Activated T-cell treated with anti-CD3 and anti-CD28 coated beads, Interleukin-2, amount 50 U/mL, for 24 hours (primary cell): ENCODE measurements around the gene NFATC3.

ENCODE experiments used
- DNase-seq: peaks from one replicate; pipeline ENCODE4 v3.0.0-alpha.2; 2020
- H3K27ac Mint-ChIP-seq: 2 replicates; pipeline ENCODE4 v1.8.0; 2020; ENCODE audit warnings: mild to moderate bottlenecking, mixed read lengths
- H3K27me3 Mint-ChIP-seq: 2 replicates; pipeline ENCODE4 v1.8.0; 2020; ENCODE audit warnings: mixed read lengths
- H3K36me3 Mint-ChIP-seq: 2 replicates; pipeline ENCODE4 v1.8.0; 2020; ENCODE audit warnings: low read depth, mixed read lengths
- H3K4me1 Mint-ChIP-seq: 2 replicates; pipeline ENCODE4 v1.8.0; 2020; ENCODE audit warnings: low read depth, mixed read lengths
- H3K4me3 Mint-ChIP-seq: 2 replicates; pipeline ENCODE4 v1.8.0; 2020; ENCODE audit warnings: mild to moderate bottlenecking, moderate library complexity, mixed read lengths
- H3K9me3 Mint-ChIP-seq: 2 replicates; pipeline ENCODE4 v1.8.0; 2020; ENCODE audit warnings: mixed read lengths

The NFATC3 gene

DNA sequence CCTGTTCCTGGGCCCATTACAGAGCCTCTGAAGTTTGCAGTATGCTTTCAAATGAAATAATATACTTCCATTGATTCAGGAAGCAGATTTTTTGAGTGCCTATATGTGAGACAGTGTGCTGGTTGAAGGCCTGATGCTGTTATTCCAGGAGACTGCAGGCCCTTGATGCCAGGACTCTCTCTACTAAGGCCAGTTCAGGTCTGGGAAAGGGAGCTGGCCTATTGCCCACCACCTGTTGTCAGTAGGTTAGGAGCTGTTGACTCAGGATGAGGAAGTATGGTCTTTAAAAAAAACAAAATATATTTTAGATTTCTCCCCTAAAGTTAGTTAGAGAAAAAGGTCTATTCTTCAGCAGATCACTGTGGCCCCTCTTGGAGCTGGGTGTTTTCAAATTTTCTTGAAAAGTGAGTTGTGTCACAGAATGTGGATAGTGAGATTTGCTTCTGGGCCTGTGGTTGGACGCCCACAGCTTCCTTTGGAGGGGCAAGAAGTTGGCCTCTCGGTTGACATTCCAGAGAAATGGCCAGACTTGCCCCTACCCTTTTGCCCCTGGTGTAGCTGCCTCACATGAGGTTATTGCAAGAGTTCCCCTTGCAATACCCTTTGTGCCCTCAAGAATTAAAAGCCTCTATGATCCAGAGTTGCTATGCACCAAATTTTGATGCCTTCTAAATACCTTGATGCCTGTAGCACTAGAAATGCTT is 142.8 kb downstream of the NFATC3 start:
- peaks cover 61% of the 10 kb centered on the region for H3K36me3 Mint-ChIP-seq
- H3K27ac Mint-ChIP-seq: peak overlapping the region; percentile 90
- DNase-seq: peak; percentile 26
- H3K27me3 Mint-ChIP-seq: no peaks in the 10 kb centered on the region
- no peak overlapping the region for H3K4me3 Mint-ChIP-seq
- no peaks in the 10 kb centered on the region for H3K9me3 Mint-ChIP-seq
- peaks cover 41% of the 10 kb centered on the region for H3K4me1 Mint-ChIP-seq

DNA sequence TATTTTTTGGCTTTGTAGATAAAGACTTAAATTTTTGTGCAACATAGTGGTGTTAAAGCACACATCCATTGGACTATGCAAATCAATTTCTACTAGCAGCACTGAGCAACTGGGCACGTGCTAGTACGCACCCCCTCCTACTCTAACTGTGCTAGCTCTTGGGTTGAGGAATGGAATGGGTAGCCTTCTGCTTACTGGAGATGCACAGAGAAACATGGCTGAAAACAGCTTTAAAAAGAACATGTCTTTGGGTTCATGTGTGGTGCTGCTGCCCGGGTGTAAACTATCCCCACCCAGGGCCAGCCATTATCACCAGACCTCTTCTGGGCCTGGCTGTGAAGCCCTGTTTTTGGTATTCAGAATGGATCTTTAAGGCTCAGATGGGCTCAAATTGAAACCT is 143.5 kb downstream of the NFATC3 start:
- peaks cover 45% of the 10 kb centered on the region for H3K4me1 Mint-ChIP-seq
- no peaks in the 10 kb centered on the region for H3K27me3 Mint-ChIP-seq
- H3K4me3 Mint-ChIP-seq: no peak overlapping the region
- H3K36me3 Mint-ChIP-seq: peaks cover 58% of the 10 kb centered on the region
- no peaks in the 10 kb centered on the region for H3K9me3 Mint-ChIP-seq
- peak; percentile 24 for DNase-seq
- peak overlapping the region; percentile 71 for H3K27ac Mint-ChIP-seq

- no peak overlapping the region for H3K4me3 Mint-ChIP-seq
- H3K9me3 Mint-ChIP-seq: no peaks in the 10 kb centered on the region
- no peaks in the 10 kb centered on the region for H3K27me3 Mint-ChIP-seq
- peak overlapping the region; percentile 71 for H3K27ac Mint-ChIP-seq
- peak; percentile 68 for DNase-seq
- H3K4me1 Mint-ChIP-seq: peaks cover 47% of the 10 kb centered on the region
- peaks cover 56% of the 10 kb centered on the region for H3K36me3 Mint-ChIP-seq
Observed at GRCh38 chr16:68229431-68230175, 144.4 kb downstream of the NFATC3 start.

GRCh38 chr16:68230176-68230571 is 145.0 kb downstream of the NFATC3 start:
- Mint-ChIP-seq H3K4me3 (no peak overlapping the region), H3K4me1 (peaks cover 48% of the 10 kb centered on the region), H3K9me3 (no peaks in the 10 kb centered on the region), H3K36me3 (peaks cover 55% of the 10 kb centered on the region), H3K27me3 (no peaks in the 10 kb centered on the region), H3K27ac (peak overlapping the region; percentile 16)
- peak; percentile 33 for DNase-seq

- no peaks in the 10 kb centered on the region for H3K9me3 Mint-ChIP-seq
- peak; percentile 30 for DNase-seq
- no peaks in the 10 kb centered on the region for H3K27me3 Mint-ChIP-seq
- peaks cover 47% of the 10 kb centered on the region for H3K36me3 Mint-ChIP-seq
- H3K4me3 Mint-ChIP-seq: no peak overlapping the region
- peak overlapping the region; percentile 34 for H3K27ac Mint-ChIP-seq
- peaks cover 41% of the 10 kb centered on the region for H3K4me1 Mint-ChIP-seq
Observed at GRCh38 chr16:68230956-68231355, 145.8 kb downstream of the NFATC3 start.

DNA sequence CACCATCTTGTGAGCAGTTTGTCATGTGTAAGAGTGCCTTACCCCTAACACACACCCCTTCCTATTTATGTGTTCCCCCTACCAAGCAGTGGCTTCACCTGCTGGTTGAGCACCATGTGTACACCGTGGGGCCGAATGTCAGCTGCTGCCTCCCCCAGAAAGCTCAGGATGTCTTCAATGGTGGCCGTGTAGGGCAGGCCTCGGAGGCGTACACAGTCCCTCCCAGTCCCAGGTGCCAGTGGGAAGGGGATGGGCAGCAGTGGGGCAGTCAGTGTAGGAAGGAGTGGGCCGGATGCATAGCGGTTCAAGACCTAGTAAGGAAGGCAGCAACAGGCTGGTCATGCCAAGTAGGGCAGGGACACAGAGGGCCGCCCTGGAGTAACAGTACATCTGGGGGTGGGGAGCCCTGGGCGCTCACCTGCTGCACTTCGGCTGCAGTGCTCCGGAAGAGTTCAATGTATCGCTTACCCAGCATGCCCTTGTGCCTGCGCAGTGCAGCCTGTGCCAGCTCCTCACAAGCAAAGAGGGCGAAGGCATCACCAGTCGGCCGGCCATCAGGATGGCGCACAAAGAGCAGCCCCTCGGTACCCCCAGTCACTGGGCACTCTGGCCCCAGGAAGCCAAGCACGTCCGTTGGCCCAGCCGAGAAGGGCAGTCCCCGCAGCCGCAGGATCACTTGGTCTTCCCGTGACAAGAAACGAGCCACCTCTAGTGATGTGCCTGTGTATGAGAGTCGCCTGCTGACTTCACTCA is 146.4 kb downstream of the NFATC3 start:
- Mint-ChIP-seq H3K27ac (peak overlapping the region; percentile 34), H3K27me3 (no peaks in the 10 kb centered on the region), H3K9me3 (no peaks in the 10 kb centered on the region), H3K4me3 (no peak overlapping the region), H3K4me1 (peaks cover 40% of the 10 kb centered on the region), H3K36me3 (peaks cover 41% of the 10 kb centered on the region)
- DNase-seq: peak; percentile 29

GRCh38 chr16:68232335-68232734 is 147.2 kb downstream of the NFATC3 start:
- H3K36me3 Mint-ChIP-seq: peaks cover 35% of the 10 kb centered on the region

GRCh38 chr16:68233085-68233834 is 148.1 kb downstream of the NFATC3 start:
- Mint-ChIP-seq H3K9me3 (no peaks in the 10 kb centered on the region), H3K27me3 (no peaks in the 10 kb centered on the region), H3K27ac (peak overlapping the region; percentile 40), H3K36me3 (peaks cover 28% of the 10 kb centered on the region), H3K4me1 (peaks cover 38% of the 10 kb centered on the region), H3K4me3 (no peak overlapping the region)
- DNase-seq: peak; percentile 29

More at GRCh38 chr16:68232335-68232734, 147.2 kb downstream of the NFATC3 start:
- Mint-ChIP-seq H3K4me1 (peaks cover 41% of the 10 kb centered on the region), H3K27ac (peak overlapping the region; percentile 40), H3K4me3 (no peak overlapping the region), H3K9me3 (no peaks in the 10 kb centered on the region), H3K27me3 (no peaks in the 10 kb centered on the region)
- DNase-seq: peak; percentile 30

GRCh38 chr16:68233835-68234187 is 148.6 kb downstream of the NFATC3 start:
- no peak overlapping the region for H3K4me3 Mint-ChIP-seq
- peaks cover 38% of the 10 kb centered on the region for H3K4me1 Mint-ChIP-seq

GRCh38 chr16:68234188-68235107 is 149.3 kb downstream of the NFATC3 start:
- no peak for DNase-seq
- no peak overlapping the region for H3K27ac Mint-ChIP-seq

More at GRCh38 chr16:68233835-68234187, 148.6 kb downstream of the NFATC3 start:
- no peaks in the 10 kb centered on the region for H3K9me3 Mint-ChIP-seq
- H3K27me3 Mint-ChIP-seq: no peaks in the 10 kb centered on the region
- H3K36me3 Mint-ChIP-seq: peaks cover 26% of the 10 kb centered on the region
- DNase-seq: no peak
- no peak overlapping the region for H3K27ac Mint-ChIP-seq

GRCh38 chr16:68235108-68235886 is 150.1 kb downstream of the NFATC3 start:
- no peaks in the 10 kb centered on the region for H3K9me3 Mint-ChIP-seq
- peaks cover 42% of the 10 kb centered on the region for H3K4me1 Mint-ChIP-seq
- no peaks in the 10 kb centered on the region for H3K27me3 Mint-ChIP-seq
- peaks cover 13% of the 10 kb centered on the region for H3K36me3 Mint-ChIP-seq
- peak overlapping the region; percentile 18 for H3K4me3 Mint-ChIP-seq
- no peak overlapping the region for H3K27ac Mint-ChIP-seq
- peak; percentile 34 for DNase-seq

More at GRCh38 chr16:68234188-68235107, 149.3 kb downstream of the NFATC3 start:
- no peaks in the 10 kb centered on the region for H3K27me3 Mint-ChIP-seq
- no peak overlapping the region for H3K4me3 Mint-ChIP-seq
- no peaks in the 10 kb centered on the region for H3K9me3 Mint-ChIP-seq
- H3K4me1 Mint-ChIP-seq: peaks cover 37% of the 10 kb centered on the region
- peaks cover 20% of the 10 kb centered on the region for H3K36me3 Mint-ChIP-seq

DNA sequence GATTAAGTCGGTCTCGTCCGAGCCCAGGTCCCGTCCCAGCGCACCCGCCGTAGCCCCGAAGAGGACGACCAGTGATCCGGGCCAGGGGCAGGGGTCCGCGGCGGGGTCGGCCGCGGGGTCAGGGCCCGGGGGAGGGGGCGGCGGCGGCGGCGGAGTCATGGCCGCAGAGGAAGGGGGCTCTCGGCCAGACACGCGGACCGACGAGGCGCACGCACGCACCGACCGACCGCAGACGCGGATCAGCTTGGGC is 150.6 kb downstream of the NFATC3 start, which contains the start of gene ESRP2:
Gene ESRP2, minus strand, starts transcription at position 241 of the 250 bp plus-strand sequence. Its CDS starts 82 bp downstream, at position 159.
- Mint-ChIP-seq H3K27ac (peak within 1 kb of the TSS; percentile 92), H3K36me3 (peaks cover 11% of the 10 kb centered on the region), H3K9me3 (no peaks in the 10 kb centered on the region), H3K4me3 (peak within 1 kb of the TSS; percentile 81), H3K27me3 (no peaks in the 10 kb centered on the region), H3K4me1 (peaks cover 42% of the 10 kb centered on the region)
- no peak for DNase-seq
